Measurements from ENCODE around the gene COPE.
"Not testable (repeated sequence)": the region's sequence is repeated elsewhere in the genome, so short reads cannot be mapped to it uniquely, and the experiment has no call there.

COPE gene

GRCh38 chr19:18906605-18907519 is 12.3 kb downstream of the COPE start:
- no peak for DNase-seq

DNA sequence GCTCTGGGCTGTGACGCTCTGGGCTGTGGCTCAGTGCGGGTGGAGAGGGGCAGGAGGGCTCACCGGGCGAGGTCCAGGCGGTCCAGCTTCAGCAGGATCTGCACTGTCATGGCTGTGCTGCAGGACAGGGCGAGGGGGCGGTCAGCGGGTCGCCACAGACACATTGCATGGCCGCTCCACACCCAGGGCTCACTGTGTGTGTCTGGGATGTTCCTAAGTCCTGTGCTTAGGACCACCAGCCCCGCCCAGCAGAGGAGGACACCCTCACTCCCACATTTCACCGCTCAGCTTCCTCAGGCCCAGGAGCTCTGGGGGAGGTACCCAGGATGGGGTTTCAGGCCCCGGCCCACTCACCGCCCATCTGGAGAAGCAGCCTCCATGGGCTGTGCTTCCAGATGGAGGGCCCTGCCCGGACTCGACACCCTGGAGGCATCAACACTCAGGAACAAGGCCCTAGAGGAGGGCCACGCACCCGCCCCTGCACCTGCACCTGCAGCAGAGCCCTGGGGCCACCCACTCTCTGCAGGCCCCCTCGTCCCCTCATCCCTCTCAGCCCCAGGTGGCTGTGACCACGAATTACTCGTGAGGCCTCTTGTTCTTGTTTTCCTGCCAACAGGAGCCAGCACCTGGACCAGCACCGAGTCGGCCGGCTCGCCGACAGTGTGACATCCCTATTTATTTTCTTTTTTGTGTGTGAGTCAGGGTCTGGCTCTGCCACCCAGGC is 13.5 kb downstream of the COPE start:
- DNase-seq, result no peak

DNA sequence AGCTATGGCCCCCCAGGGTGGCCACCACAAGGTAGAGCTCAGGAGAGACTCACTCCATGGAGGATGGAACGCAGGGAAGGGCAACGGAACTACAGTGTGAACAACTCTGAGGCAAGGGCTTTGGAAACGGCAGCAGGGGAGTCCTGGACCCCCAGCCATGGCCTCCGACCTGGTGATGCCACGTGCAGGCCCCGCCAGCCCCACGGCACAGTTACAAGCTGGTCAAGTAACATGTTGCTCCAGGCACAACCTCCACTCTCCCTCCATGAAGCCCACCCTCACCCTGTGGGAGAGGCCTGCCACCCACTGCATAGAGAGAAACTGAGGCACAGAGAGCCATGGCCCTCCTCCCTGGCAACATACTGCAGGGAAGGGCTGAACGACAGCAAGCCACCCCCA is 14.1 kb downstream of the COPE start:
- DNase-seq, result no peak

GRCh38 chr19:18904334-18905057 is 14.7 kb downstream of the COPE start:
- DNase-seq, result no peak

DNA sequence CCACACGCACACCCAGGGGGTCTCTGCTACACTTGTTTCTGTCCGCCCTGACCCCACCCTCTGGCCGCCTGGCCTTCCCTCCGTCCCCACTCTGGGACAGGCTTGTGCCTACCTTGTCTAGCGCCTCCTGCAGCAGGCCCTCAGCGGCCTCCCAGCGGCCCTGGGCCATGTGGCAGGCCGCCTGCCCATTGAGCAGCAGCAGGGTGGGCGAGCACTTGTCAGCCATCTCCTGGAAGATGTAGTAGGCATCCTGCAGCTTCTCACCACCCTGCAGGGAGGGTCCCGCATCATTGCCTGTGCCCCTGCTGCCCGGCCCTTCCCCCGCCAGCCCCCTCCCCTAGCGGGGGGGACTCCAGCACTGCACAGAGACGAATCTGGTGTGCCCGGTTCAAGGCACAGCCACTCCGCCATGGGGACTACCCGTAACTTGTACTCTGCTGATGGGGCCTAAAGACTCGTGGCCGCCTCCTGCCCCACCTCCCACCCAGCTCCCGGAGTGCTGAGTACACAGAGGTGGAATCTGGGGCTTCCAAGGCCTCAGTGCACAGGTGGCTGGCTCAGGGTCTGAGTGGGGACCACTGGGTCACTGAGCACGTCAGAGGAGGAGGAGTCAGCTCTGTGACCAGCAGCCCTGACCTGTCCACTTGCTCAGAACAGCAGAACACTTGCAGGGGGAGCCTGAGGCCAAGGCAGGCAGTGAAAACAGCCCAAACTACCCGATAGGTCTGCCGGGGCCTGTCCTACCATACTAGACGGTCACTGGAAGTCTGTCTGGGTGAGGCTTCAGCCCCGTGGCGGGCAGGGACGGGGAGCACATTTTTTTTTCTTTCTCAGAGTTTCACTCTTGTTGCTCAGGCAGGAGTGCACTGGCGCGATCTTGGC is 15.8 kb downstream of the COPE start:
- no peak for DNase-seq

DNA sequence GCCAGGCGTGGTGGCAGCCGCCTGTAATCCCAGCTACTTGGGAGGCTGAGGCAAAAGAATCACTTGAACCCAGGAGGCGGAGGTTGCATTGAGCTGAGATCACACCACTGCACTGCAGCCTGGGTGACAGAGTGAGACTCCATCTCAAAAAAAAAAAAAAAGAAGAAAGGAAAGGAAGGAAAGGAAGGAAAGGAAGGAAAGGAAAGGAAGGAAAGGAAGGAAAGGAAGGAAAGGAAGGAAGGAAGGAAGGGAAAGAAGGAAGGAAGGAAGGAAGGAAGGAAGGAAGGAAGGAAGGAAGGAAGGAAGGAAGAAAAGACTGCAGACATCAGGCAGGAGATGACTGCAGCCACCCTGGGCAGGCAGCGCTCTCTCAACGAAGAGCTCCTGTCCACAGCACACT is 16.7 kb downstream of the COPE start:
- DNase-seq, result not testable (repeated sequence)

GRCh38 chr19:18901491-18901890 is 17.7 kb downstream of the COPE start:
- DNase-seq, result no peak

DNA sequence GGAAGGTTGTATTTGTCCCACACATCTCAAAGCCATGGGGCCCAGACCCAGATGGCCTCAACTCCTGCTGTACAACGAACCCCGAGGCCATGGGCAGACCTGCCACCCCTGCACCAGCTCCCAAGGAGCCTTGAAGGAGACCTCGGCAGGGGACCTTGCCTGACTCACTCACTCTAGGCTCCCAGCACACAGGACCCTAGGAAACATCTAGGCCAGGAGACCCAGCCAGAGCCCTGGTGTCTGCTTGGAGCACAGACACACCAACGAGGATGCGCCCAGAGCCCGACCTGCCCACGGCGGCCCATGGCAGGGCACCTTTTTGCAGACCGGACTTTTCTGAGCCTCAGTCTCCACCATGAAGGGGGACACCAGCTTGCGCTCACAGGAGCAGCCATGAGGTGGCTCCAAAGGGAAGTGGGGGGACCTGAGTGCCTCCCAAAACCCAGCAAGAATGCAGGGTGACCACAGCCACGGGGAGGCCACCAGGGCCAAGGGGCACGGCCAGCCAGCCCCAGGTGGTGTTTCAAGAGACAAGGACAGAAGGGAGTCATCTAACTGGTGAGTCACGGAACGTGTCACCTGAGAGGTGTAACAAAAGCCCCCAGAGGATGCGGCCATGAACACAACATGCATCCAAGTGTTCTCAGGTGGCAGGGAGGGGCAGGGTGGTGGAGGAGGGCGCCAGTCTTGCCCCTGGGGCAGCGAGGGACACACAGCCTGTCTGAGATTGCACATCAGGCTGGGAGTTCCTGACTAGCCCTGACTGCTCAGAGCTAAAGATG is 18.3 kb downstream of the COPE start:
- no peak for DNase-seq

DNA sequence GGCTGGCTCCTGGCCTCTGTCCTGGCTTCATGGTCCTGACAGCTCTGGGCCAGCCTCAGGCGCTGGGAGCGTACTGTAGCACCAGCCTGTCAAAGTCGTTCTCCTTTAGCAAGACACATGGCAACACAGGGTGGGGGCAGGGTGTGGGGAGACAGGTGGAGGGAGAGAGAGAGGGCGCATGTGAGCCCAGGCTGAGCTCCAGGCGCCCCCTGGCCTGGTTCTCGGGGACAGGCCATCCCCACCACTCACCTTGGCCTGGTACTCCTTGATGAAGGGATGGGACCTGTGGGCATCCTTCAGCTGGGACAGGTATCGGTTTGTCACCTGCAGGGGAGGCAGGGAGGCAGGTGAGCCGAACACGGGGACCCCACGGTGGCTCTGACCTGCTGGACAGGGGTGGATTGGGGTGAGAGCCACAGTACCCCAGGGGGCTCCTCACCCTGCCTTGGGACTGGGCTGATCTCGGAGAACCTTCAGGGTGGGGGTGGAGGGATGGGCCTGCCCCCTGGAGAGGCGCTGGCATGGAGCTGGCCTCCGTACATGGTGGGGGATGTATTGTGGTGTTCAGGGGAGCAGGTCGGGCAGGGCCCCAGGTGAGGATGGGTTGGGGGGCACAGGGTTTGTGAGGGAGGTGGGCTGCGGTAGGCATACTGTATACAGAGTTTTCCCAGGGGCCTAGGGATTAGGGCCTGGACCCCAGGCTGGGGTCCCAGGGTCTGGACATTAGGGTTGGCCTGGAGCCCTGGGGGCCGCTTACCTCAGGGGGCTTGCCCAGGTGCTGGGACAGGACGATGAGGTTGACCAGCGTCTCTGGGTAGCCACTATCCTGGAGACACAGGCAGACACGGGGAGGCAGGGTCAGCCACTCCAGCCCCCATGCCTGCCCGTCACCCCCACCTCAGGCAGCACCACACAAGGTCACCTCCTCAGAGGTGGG is 19.3 kb downstream of the COPE start:
- DNase-seq, result no peak

DNA sequence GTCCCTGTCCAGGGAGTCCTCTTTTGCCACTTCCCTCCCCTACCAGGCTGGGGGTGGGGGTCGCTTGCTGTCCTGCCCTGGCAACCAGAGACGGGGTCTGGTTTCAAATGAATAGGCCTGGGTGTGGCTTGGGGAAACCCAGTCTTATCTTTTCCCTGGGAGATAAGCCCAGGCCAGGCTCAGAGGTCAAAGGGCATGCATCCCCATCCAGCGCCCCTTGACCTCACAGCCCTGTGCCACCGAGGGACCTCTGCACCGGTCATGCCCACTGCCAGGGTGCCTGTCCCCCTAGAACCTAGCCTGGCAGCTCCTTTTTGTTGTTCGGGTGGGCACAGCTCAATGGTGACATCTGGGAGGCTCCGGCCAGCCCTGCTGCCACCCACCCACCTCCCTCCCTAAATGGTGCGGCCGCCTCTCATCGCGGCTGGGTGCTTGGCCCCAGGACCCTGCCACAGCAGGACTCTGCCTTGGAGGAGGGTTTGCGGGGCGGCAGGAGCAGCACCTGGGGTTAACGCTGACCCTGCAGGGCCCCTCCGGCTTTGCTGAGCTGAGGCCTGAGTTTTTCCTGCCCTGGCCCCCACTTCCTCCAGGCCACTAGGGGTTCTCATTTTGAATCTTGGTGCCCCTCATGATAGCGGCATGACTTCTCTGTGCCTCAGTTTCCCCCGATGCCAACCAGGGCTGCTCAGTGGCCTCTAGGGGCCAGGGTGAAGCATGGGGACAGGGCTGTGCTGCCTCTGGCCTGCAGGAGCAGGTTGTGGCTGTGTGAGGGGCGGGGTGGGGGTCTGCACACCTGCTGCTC is 20.4 kb downstream of the COPE start:
- no peak for DNase-seq

- DNase-seq, result no peak
Observed at GRCh38 chr19:18898081-18898606, 21.0 kb downstream of the COPE start.

DNA sequence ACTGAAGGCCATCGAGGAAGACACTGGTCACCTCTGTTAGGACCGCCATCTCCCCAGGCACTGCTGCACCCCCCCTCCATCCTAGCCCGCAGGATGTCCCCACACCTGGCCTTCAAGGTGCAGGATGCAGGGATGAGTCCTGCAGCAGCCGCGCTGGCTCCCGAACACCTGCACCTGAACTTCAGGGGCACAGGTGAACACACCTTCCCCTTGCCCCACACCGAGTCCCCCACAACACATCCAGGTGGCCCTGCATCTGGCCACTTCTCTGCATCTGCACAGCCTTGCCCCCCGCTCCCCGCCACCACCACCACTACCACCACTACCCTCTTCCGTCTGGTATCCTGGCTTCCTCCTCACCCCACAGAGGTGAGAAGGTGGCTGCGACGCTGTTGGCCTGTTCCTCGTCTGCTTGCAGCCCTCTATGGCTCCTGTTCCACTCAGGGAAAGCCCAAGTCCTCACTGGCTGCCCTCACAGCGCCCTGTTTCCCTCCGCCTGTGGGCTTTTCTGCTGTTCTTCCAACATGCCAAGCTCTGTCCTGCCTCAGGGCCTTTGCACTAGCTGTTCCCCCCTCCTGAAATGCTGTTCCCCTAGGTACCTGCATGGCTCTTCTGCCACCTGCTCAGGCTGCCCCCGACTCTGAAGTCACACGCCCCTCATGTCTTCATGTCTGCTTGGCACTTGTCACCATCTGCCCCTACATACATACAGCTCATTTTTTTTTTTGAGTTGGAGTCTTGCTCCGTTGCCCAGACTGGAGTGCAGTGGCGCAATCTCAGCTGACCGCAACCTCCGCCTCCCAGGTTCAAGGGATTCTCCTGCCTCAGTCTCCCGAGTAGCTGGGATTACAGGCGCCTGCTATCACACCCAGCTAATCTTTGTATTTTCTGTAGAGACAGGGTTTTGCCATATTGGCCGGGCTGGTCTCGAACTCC is 21.8 kb downstream of the COPE start:
- DNase-seq, result no peak

DNA sequence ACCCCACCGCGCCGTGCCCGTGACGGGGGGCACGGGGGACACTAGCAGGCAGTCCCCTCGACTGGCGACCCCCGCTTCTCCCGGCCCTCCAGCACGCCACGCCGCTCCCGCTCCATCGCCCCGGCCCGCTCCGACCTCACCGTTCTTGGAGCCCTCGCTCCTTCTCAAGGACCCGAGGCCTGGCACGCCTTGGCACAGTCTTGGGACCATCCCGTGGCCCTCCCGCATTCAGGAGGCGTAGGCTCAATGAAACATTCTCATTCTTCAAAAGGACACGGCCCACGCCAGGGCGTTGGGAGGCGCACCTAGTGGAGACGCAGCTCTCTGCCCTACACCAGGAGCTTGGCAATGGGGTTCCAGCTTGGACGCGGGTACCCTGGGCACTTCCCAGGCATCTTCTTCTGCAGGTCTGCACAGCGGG is 22.8 kb downstream of the COPE start:
- no peak for DNase-seq

GRCh38 chr19:18895824-18896341 is 23.3 kb downstream of the COPE start, which contains the start of gene CERS1:
Gene CERS1 (minus strand): TSS chr19:18896158. CDS start chr19:18896072, 86 bp downstream.
- DNase-seq, result no peak

- DNase-seq, result no peak
Observed at GRCh38 chr19:18895038-18895823, 24.0 kb downstream of the COPE start.

DNA sequence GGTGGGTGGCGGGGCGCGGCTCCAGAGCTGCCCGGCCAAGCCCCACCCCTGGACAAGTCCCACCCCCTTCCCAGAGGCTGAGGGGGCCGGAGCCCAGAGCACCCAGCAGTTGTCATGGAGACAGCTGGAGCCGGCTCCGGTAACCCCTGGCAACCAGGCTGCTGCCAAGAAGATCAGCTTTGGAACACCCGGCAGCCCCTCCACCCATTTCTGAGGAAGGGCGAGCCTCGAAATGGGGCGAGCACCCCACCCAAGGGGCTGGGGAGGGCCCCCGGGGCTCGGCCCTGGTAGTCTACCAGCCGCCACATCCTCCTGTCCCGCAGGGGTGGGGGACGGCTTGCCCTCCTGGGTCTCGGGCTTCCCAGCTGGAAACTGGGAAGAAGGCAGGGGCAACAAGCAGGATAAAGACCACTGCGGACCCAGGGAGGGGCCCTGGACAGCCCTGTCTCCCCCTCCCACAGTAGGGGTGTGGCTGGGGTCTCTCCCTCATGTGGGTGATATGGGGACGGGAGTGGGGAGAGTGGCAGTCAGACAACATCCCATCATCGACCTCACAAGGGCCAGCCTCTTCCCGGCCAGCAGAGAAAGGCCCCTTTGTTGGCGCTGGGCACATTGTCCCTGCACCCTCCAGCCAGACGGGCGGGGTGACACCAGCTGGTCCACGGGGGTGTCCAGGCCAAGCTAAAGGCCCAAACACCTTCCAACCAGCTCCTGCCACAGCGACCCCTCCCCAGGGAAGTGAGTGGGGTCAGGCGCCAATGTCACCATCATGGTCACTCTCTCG is 24.7 kb downstream of the COPE start:
- DNase-seq, result no peak
